Tibial nerve (tissue), 4 donors: ENCODE results near the gene TPBGL.

ENCODE experiments used
- EP300 ChIP-seq, 2 donors: sonication (generic); formaldehyde crosslinking; IDR thresholded peaks; one replicate each; pipeline ENCODE4 v1.6.1; 2017; ENCODE audit warnings: antibody characterized with exemption in 2 of 2, mild to moderate bottlenecking in 1 of 2
- POLR2A ChIP-seq, 2 donors: fragments of 450-650 bp; IDR thresholded peaks; one replicate each; pipeline ENCODE4 v1.6.1; 2017; ENCODE audit warnings: antibody characterized with exemption in 2 of 2, mild to moderate bottlenecking in 2 of 2, moderate library complexity in 2 of 2
- TF ChIP-seq, protein P1 (sequence below), 5 experiments: fragments of 200-600 bp in 3 of 5; fragments of 450-650 bp in 2 of 5; sonication (generic) in 3 of 5; IDR thresholded peaks; one replicate each; pipeline ENCODE4 v1.5.1; 2016 to 2019; ENCODE audit warnings: antibody characterized with exemption in 5 of 5, mild to moderate bottlenecking in 3 of 5, moderate library complexity in 2 of 5

DNA sequence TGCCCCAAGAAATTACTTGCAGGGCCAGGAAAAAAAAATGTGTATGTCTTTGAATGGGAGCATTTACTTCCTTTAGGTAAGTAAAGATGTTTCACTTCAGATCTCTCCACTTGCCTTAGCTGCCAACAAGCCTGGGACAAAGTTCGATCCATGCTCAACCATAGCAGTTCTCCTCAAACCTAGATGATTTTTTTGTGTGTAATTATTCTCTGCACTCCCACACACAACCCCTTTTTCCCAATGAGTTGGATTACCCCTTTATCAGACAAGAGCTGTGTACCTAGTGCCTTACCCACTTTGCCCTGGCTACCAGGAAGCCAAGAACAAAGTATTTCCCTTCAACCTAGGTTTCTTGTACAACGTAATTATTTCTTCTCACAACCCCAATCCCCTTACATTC, 35.6 kb downstream of the TPBGL start:
- TF ChIP-seq, protein P1, sequence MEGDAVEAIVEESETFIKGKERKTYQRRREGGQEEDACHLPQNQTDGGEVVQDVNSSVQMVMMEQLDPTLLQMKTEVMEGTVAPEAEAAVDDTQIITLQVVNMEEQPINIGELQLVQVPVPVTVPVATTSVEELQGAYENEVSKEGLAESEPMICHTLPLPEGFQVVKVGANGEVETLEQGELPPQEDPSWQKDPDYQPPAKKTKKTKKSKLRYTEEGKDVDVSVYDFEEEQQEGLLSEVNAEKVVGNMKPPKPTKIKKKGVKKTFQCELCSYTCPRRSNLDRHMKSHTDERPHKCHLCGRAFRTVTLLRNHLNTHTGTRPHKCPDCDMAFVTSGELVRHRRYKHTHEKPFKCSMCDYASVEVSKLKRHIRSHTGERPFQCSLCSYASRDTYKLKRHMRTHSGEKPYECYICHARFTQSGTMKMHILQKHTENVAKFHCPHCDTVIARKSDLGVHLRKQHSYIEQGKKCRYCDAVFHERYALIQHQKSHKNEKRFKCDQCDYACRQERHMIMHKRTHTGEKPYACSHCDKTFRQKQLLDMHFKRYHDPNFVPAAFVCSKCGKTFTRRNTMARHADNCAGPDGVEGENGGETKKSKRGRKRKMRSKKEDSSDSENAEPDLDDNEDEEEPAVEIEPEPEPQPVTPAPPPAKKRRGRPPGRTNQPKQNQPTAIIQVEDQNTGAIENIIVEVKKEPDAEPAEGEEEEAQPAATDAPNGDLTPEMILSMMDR (IDR thresholded peaks at IDR 0.05) = no peak
- no peak for TF ChIP-seq POLR2A (IDR thresholded peaks at IDR 0.05)
- TF ChIP-seq EP300 (IDR thresholded peaks at IDR 0.05) = no peak
